ENCODE data around the gene PROZ.

The PROZ gene

DNA sequence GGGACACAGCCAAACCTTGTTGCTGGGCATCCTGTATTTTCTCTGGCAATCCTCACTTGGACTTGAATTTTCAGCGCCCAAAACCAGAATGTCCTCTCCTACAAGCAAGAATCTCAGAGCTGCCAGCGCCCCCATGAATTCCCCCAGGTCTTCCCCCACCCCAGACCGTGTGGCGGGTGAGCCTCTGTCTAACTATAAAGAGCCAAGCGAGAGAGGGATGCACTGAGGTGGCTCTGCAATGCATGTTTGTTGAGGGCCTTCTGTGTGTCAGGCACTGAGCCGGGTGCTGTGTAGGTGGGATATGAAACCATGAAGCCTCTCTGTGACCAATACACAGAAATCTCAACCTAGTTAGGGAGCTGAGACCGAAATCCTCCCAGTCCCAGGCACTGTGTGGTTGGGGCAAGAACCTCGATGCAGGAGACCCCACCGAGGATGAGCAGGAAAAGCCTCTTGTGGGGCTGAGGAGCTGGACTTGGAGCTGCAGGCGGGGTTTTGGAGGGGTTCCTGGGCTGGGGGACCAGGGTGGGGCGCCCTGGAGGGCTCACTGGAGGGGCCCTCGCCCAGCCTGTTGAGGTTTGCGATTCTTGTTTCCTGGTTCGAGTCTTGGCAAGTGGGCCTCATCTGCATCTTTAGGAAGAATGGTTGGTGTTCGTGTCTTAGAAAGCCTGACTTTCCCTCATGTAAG is 12.4 kb upstream of the PROZ start:
- no peaks in the 10 kb centered on the region for H3K9me3 Mint-ChIP-seq (ENCODE audit: low read depth)
- H3K27ac Mint-ChIP-seq = no peak overlapping the region
- no peak overlapping the region for H3K4me3 Mint-ChIP-seq
- H3K36me3 Mint-ChIP-seq = no peaks in the 10 kb centered on the region
- H3K27me3 Mint-ChIP-seq = no peaks in the 10 kb centered on the region
- H3K4me1 Mint-ChIP-seq (ENCODE audit: low read depth) = no peaks in the 10 kb centered on the region

DNA sequence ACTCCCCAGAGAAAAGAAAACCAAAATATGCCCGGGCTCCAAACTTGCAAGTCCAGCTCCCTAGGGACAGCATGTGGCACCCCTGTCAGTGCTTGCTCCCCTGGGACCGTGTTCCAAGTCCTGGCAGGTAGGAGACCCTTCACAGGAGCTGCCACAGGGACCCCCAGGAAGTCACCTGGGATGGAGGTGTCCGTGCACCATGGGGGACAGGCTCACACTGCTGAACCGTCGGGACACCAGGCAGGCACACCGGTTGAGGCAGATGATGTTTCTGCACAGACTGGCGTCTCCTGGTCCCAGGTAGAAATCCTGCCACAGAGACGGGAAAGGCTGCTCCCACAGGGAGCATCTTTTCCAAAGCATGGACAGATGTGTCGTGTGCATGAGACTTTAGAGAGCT is 11.7 kb upstream of the PROZ start:
- Mint-ChIP-seq H3K4me3 (no peak overlapping the region), H3K27ac (no peak overlapping the region), H3K9me3 (ENCODE audit: low read depth) (no peaks in the 10 kb centered on the region), H3K27me3 (no peaks in the 10 kb centered on the region), H3K36me3 (no peaks in the 10 kb centered on the region), H3K4me1 (ENCODE audit: low read depth) (no peaks in the 10 kb centered on the region)

DNA sequence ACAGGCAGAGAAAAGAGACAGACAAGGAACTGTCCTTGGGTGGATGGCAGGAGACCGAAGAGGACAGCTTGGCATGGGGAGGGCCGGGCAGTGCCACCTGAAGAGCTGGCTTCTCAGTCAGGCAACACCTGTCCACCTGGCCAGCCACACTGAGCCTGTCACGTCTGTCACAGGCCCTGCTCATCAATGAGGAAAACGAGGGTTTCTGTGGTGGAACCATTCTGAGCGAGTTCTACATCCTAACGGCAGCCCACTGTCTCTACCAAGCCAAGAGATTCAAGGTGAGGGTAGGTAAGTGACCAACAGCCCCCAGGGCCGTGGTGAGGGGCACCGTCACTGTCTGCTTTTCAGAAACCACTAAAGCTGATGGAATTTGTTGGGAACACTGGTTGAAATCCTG is 11.2 kb upstream of the PROZ start:
- H3K4me1 Mint-ChIP-seq (ENCODE audit: low read depth) = peaks cover 2% of the 10 kb centered on the region
- H3K9me3 Mint-ChIP-seq (ENCODE audit: low read depth) = no peaks in the 10 kb centered on the region
- no peaks in the 10 kb centered on the region for H3K36me3 Mint-ChIP-seq
- no peak overlapping the region for H3K4me3 Mint-ChIP-seq
- H3K27ac Mint-ChIP-seq = no peak overlapping the region
- no peaks in the 10 kb centered on the region for H3K27me3 Mint-ChIP-seq

DNA sequence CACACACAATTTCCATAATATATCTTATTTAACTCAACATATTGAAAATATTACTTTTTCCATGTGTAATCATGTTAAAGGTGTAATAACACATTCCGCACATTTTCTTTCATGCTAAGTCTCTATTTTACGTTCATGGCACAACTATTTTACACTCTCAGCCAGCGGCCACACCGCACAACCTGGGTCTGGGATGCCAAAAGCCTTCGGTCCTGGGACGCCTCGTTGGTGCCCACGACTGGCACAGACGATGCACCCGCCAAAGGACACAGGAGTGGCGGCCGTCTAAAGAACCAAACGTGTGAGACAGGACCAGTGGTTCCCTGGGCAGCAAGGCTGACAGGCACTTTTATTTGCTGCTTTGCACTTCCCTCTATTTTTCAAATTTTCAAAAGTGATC is 10.0 kb upstream of the PROZ start:
- Mint-ChIP-seq H3K9me3 (ENCODE audit: low read depth) (no peaks in the 10 kb centered on the region), H3K27ac (no peak overlapping the region), H3K4me3 (no peak overlapping the region), H3K36me3 (no peaks in the 10 kb centered on the region), H3K4me1 (ENCODE audit: low read depth) (peaks cover 9% of the 10 kb centered on the region), H3K27me3 (no peaks in the 10 kb centered on the region)

DNA sequence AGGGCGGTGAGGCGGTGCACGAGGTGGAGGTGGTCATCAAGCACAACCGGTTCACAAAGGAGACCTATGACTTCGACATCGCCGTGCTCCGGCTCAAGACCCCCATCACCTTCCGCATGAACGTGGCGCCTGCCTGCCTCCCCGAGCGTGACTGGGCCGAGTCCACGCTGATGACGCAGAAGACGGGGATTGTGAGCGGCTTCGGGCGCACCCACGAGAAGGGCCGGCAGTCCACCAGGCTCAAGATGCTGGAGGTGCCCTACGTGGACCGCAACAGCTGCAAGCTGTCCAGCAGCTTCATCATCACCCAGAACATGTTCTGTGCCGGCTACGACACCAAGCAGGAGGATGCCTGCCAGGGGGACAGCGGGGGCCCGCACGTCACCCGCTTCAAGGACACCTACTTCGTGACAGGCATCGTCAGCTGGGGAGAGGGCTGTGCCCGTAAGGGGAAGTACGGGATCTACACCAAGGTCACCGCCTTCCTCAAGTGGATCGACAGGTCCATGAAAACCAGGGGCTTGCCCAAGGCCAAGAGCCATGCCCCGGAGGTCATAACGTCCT is 9.4 kb upstream of the PROZ start:
- Mint-ChIP-seq H3K9me3 (ENCODE audit: low read depth) (no peaks in the 10 kb centered on the region), H3K36me3 (no peaks in the 10 kb centered on the region), H3K4me3 (no peak overlapping the region), H3K4me1 (ENCODE audit: low read depth) (peaks cover 13% of the 10 kb centered on the region), H3K27me3 (no peaks in the 10 kb centered on the region), H3K27ac (no peak overlapping the region)

DNA sequence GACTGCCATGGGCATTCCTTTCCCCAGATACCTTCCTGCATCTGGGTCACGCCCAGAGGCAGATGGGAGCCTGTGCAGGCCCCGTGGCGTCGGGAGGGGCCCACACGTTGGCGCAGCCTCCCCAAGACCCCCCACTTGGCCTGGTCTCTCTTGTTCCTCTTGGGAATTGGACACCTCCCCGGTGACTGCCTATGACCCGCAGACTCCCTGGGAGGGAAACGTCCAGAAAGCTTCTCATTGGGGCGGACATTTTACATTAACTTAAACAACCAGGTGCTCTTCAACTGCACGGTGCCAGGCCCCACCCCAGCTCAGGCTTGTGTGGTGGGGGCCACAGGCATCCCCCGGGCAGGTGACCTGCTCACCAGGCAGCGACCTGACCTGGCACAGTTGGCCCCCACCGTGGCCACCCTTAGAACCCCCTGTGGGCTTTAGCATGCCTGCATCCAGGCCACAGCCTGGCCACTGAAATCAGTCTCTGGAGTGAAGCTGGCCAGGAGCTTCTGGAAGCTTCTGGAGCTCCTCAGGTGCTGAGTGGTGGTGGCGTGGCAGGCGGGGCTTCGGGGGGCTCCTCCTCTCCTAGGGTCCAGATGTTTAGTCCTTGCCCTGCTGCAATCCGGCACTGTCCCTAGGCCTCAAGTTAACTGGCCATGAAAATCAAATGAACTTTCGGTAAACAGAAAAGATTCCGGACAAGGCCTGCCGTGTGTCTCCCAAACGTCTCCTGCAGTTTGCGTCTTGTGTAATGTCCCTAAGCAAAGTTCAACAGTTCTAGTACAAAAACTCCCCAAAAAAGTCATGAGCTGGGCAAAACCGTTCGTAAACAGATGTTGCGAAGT is 8.5 kb upstream of the PROZ start:
- Mint-ChIP-seq H3K27ac (no peak overlapping the region), H3K36me3 (no peaks in the 10 kb centered on the region), H3K9me3 (ENCODE audit: low read depth) (no peaks in the 10 kb centered on the region), H3K4me1 (ENCODE audit: low read depth) (peaks cover 16% of the 10 kb centered on the region), H3K27me3 (no peaks in the 10 kb centered on the region), H3K4me3 (no peak overlapping the region)

DNA sequence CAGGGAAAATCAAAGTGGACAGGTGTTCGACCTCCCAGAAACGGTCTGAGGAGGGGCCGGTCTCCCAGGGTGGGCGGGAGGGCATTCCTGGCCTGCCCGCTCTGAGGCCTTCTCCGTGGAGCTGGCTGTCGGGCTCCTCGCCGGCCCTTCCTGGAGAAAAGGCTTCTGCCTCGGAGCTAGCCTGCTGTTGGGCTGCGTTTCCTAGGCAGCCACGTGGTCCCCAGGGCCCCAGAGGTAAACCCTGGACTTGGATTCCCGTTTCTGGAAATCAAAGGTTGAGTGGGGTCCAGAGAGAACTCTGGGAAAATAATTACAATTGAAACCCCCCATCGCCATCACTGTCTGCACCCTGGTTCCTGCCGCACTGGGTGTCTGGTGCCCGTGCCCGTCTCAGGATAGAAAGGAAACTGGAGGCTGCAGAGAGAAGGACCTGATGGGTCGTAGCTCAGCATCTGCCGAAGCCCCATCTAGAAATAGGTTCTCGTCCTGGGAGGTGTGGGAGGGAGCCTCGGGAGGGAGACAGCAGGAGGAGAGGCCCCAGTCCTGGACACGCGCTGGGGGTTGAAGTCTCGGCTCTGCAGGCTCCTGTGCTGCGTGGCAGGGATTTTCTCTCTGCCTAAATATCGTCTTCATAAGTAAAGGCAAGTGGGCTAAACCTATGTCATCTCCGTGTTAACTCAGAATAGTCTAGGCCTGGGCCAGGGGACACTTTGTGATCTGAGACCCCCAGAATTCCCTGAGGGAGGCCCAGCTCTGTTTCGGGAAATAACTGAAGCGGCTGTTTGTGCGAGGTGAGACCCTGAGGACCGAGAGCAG is 7.7 kb upstream of the PROZ start:
- peaks cover 18% of the 10 kb centered on the region for H3K4me1 Mint-ChIP-seq (ENCODE audit: low read depth)
- H3K9me3 Mint-ChIP-seq (ENCODE audit: low read depth) = peaks cover 4% of the 10 kb centered on the region
- H3K27me3 Mint-ChIP-seq = no peaks in the 10 kb centered on the region
- H3K36me3 Mint-ChIP-seq = peaks cover 3% of the 10 kb centered on the region
- peak overlapping the region; percentile 52 for H3K4me3 Mint-ChIP-seq
- no peak overlapping the region for H3K27ac Mint-ChIP-seq

DNA sequence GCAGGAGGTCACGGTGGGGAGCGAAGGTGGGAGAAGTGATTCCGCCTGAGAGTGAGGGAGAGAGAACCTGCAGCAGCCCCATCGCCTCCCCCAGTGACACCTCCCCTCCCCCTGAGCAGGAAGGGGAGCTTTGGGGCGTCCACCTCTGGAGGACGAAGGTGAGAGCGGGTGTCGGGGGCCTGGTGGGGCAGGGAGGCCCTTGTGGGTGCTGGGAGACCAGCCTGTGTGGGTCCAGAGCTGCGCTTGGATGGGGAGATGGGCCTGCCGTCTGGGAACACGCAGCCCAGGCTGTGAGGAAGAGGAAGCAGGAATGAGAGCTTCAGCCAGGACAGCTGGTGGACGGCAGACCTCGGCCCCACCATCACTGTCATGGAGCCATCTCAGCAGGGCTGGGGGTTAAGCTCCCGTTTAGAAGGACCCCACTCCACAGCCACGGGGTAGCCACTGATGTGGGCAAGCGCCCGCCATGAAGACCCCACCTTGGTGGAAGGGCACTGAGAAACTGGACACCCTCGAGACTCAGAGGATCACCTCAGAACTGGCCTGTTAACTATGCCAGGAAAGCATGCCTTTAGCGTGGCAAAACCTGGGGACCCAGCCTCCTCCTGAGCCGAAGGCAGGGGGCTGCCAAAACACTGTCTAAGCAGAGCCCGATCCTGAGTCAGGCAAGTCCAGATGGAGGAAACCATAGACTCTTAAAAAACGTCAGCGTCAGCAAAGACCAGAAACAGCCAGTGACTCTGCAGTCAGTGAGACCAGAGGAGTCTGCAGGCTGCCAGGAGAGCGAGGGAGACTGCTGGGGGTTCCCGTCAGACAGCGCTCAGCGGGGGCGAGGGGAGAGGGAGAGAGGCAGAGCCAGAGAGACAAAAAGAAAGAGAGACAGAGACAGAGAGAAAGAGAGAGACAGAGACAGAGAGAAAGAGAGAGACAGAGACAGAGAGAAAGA is 6.4 kb upstream of the PROZ start:
- Mint-ChIP-seq H3K36me3 (peaks cover 3% of the 10 kb centered on the region), H3K27me3 (no peaks in the 10 kb centered on the region), H3K27ac (peak overlapping the region; percentile 46), H3K4me3 (peak overlapping the region; percentile 90), H3K4me1 (ENCODE audit: low read depth) (peaks cover 18% of the 10 kb centered on the region), H3K9me3 (ENCODE audit: low read depth) (peaks cover 7% of the 10 kb centered on the region)

DNA sequence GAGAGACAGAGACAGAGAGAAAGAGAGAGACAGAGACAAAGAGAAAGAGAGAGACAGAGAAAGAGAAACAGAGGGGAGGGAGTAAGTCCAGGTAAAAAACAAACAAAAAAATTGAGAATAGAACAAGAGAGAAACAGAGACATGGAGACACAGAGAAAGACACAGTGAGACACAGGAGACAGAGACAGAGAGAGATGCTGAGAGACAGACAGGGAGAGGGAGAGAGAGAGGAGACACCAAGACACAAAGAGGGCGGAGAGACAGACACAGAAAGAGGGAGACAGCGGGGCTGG is 5.8 kb upstream of the PROZ start:
- peak overlapping the region; percentile 88 for H3K27ac Mint-ChIP-seq
- H3K4me3 Mint-ChIP-seq = peak overlapping the region; percentile 90
- peaks cover 18% of the 10 kb centered on the region for H3K4me1 Mint-ChIP-seq (ENCODE audit: low read depth)
- peaks cover 3% of the 10 kb centered on the region for H3K36me3 Mint-ChIP-seq
- peaks cover 7% of the 10 kb centered on the region for H3K9me3 Mint-ChIP-seq (ENCODE audit: low read depth)
- H3K27me3 Mint-ChIP-seq = no peaks in the 10 kb centered on the region

DNA sequence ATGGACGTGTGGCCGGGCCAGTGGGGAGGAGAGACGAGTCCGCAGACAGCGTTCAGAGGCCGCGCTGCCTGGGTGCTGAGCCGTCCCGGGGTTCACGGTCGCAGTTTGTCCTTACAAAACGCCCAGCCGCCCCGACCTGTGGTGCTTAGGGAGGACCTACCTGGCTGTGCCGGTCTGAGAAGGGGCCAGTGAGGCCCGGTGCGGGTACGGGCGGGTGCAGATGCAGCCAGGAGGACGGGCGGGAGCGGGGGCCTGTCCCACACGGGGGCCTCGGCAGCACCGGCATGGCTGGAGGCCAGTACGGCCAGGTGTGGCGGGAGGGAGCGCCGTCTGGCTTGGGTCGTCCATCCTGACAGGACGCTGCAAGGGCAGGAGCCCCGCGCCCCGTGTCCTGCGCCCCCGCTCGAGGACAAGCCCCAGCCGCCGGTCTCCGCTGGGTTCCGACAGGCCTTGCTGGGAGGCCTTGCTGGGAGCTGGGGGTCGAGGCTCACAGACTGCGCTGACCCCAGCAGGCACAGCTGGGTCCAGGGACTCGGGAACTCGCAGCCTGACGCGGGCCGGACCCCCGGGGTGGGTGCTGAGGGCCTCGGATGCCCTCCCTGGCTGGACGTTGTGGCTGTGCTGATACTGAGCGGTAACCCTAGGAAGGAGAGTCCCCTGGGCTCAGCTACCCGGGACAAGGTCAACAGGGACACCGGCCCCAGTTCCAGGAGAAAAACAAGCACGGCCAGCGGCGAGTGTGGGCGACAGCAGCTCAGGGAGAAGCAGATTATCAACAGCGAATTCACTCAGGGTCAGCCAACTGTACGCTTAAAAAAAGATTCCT is 5.3 kb upstream of the PROZ start:
- H3K27ac Mint-ChIP-seq = peak overlapping the region; percentile 88
- peaks cover 7% of the 10 kb centered on the region for H3K9me3 Mint-ChIP-seq (ENCODE audit: low read depth)
- H3K36me3 Mint-ChIP-seq = peaks cover 3% of the 10 kb centered on the region

DNA sequence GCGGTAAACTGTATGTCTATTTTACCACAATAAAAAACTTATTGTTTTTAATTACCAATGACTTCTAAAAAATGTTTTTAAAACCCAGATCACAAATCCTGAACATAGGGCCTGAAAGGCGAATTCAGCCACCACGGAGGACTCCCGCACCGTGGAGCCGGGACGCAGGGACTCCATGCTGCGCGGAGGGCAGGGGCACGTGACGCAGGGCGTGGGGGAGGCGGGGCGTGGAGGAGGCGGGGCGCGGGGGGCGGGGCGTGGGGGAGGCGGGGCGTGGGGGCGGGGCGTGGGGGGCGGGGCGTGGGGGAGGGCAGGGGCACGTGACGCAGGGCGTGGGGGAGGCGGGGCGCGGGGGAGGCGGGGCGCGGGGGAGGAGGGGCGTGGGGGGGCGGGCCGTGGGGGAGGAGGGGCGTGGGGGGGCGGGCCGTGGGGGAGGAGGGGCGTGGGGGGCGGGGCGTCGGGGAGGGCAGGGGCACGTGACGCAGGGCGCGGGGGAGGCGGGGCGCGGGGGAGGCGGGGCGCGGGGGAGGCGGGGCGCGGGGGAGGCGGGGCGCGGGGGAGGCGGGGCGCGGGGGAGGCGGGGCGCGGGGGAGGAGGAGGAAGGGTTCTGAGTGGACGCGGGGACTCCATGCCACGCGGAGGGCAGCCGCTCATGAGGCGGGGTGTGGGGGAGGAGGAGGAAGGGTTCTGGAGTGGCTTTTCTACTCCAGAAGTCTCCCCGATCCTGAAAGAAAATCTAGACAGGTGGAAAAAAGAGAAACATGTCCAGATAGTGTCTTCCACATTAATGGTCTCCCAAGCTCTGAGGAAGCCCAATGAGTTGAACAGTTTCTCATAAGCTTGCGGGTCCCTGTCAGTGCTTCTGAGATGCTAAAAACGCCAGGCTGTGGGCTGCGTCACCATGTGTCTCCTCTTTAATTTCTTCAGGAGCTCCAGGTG is 4.4 kb upstream of the PROZ start:
- peaks cover 7% of the 10 kb centered on the region for H3K9me3 Mint-ChIP-seq (ENCODE audit: low read depth)
- H3K27ac Mint-ChIP-seq = peak overlapping the region; percentile 84
- peaks cover 3% of the 10 kb centered on the region for H3K36me3 Mint-ChIP-seq
- peak overlapping the region; percentile 83 for H3K4me3 Mint-ChIP-seq
- peaks cover 18% of the 10 kb centered on the region for H3K4me1 Mint-ChIP-seq (ENCODE audit: low read depth)
- H3K27me3 Mint-ChIP-seq = no peaks in the 10 kb centered on the region

More for the DNA sequence above, 5.3 kb upstream of the PROZ start:
- Mint-ChIP-seq H3K4me3 (peak overlapping the region; percentile 90), H3K27me3 (no peaks in the 10 kb centered on the region), H3K4me1 (ENCODE audit: low read depth) (peaks cover 18% of the 10 kb centered on the region)

DNA sequence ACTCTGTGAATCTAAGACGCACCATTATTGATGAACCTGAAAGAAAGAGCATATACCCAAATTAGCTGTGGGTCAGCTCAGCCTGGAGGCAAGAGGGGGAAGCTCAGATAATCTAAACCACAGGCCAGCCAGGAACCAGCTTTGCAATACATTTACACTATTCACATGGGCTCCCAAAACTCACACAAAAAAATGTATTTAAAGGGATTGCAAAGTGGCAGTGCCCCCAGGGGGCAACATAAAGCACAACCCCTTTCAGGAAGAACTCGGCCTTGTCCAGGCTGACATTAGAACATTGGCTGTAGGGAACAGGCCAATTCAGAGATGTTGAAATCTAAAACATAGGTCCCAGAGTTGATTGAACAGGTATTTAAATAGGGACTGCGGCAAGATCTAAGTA is 3.2 kb upstream of the PROZ start:
- Mint-ChIP-seq H3K27me3 (no peaks in the 10 kb centered on the region), H3K9me3 (ENCODE audit: low read depth) (peaks cover 7% of the 10 kb centered on the region), H3K4me3 (peak overlapping the region; percentile 66), H3K27ac (peak overlapping the region; percentile 84), H3K4me1 (ENCODE audit: low read depth) (peaks cover 20% of the 10 kb centered on the region), H3K36me3 (peaks cover 3% of the 10 kb centered on the region)
